ENCODE results near the gene CASP9.
"Not testable (repeated sequence)": the region's sequence is repeated elsewhere in the genome, so short reads cannot be mapped to it uniquely, and the experiment has no call there.

The CASP9 gene

DNA sequence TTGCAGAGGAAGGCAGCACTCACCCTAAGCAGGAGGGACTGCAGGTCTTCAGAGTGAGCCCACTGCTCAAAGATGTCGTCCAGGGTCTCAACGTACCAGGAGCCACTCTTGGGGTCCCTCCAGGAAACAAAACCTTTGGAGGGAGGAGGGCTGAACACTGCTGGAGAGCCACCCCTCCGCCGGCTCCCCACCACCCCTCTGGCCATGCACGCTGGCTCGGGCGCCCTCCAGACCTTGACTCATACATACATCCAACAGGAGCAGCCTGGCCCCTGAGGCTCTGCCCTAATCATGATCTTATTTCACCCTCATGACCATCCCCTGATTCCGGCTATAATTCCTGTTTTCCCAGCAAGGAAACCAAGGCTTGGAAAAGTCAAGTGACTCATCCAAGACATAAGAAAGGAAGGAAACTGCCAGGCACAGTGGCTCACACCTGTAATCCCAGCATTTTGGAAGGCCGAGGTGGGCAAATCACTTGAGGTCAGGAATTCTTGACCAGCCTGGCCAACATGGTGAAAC, 30.1 kb downstream of the CASP9 start:
- no peak for DNase-seq

DNA sequence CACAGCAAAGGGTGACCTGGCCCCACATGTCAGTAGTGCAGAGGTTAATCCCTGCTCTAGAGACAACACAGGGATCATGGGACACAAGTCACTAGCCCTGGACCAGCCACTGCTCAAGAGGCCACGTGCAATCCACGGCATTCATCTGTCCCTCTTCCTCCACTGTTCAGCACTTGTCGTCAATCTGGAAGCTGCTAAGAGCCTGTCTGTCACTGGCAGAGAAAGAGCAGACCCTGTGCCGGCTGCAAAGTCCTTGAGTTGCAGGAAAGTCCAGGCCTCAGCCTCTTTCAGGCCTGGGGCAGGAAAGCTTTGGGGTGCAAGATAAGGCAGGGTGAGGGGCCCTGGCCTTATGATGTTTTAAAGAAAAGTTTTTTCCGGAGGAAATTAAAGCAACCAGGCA, 31.4 kb downstream of the CASP9 start:
- no peak for DNase-seq

DNA sequence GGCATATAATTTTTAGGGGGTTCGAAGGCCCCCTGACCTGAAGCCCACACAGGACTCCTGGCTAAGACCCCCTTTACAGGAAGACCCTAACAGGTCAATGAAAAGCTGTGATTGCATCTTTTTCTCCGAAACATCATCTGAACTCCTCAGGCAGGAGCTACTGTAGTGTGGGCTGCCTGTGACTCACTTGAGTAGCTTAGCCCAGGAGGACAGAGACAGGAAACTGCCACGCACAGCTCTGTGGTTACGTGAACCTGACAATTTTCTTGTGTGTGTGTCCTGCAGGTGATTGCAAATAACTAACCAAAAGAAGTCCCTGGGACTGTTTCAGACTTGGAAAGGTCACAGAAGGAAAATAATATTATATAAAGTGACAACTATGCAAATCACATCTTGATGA, 33.0 kb downstream of the CASP9 start:
- not testable (repeated sequence) for DNase-seq

DNA sequence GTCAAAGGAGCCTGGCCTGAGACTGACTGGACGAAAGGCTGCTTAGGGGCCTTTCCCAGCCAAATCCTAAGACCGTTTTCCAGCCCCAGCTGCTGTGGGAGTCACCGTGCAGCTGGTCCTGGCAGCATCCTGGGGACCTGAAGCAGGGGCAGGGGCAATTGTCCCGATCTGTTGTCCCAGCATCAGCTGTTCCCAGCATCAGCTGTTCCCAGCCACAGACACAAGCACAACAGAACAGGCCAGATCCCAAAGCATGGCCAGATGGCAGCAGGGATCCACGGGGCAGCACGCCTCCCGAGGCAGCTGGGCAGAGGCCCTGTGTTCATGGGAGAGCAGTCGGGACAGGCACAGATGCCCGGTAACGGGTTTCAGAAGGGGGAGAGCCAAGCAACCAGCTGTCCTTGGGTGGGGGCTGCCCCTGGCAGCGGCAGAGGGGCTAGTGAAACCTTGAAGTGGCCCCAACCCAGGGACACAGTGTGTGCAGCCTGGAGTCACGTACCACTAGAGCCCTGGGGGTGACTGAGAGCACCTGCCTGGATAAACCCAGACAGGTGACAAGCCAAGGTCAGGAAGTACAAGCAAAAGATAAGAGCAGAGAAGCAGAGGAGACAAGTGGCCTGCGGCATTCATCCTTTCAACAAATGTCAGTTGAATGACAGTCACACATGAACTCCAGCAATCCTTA, 34.8 kb downstream of the CASP9 start:
- no peak for DNase-seq

DNA sequence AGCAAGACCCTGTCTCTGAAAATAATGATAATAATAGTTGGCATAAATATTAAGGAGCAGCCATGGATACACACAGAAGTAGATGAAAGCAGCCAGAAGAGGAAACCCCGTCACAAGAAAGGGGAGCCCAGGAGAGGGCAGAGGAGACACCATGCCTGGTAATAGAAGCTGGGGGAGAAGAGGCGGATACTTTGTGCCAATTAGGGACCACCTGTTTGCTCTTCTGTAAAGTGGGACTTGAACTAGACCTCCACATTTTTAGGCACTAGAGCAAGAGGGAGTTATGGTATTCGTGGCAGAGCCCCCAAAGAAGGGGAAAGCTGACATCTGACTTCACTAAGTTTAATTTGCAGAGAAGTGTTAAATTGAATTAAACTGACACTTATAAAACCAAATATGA, 35.6 kb downstream of the CASP9 start:
- no peak for DNase-seq

DNA sequence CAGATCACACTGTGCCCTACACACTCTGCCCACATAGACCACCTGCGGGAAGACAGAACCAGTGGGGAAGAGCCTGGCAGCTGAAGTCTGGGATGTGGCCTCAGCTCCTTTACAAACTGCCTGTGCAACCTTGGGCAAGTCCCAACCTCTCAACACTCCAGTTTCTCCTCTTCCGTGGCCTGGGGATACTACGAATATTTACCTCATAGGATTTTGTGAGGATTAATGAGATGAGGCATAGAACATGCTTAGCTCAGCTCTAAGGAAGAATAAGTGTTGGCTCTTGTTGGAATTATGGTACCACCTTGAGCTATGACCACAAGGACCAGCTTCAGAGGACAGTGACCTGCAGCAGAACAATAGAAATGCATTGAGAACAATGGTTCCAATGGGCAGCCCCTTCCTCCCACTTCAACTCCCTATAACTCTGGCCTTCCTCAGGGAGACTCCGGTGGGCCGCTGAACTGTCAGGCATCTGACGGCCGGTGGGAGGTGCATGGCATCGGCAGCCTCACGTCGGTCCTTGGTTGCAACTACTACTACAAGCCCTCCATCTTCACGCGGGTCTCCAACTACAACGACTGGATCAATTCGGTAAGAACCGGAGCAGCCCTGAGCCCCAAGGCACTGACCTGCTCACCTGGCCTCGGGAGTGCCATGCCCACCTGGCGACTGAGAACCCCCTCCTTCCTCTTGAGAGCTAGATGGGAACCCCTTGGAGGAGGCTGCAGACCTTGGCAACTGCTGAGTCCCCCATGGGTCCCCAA, 37.0 kb downstream of the CASP9 start:
- not testable (repeated sequence) for DNase-seq

DNA sequence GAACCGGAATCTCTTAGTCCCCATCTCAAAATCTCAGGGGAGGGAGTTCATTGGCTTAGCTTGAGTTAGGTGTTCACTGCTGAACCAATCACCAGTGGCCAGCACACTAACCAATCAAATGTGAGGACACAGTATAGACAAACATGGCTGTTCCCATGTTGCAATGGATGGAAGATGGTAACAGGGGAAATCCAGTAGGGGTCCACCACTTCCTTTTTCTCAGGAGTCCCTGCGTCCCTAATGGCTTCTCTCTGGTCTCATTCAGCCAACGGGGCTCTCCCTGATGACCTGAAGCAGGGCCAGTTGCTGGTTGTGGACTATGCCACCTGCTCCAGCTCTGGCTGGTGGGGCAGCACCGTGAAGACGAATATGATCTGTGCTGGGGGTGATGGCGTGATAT, 38.4 kb downstream of the CASP9 start:
- DNase-seq = no peak

DNA sequence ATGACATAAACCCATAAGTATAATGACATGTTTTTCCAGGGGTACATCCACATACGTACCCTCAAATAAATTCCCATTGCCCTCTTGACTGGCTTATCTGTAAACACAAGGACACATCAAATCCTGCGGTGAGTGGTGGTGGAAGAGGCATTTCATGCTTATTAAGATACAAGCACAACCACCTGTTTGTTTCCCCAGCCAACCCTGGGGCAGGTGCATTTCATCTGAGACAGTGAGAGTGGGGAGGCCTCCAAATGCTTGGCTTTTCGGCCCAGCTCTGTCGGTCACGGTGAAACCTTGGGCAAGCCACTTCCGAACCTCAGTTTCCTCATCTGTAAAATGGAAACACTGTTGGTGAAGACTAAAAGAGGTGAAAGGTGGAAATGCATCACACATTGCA, 39.6 kb downstream of the CASP9 start:
- DNase-seq = not testable (repeated sequence)

DNA sequence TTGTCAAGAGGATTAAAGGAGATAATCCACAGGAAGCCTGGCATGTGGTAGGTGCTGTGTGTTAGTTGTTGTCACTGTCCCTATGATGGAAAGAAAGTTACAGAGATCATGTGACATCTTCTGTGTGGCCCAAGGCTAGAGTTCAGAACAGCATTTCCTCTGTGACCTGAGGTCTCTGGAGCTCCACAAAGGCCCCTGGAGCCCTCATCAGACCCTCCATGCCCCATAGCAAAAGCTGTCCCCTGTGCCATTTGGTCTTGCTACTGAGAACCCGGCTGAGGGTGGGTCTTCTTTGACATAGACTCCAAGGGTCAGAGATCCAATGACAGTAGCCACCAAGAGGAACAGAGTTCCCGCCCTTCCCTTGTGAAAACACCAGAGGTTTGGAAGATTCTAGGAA, 40.0 kb downstream of the CASP9 start:
- DNase-seq = no peak

DNA sequence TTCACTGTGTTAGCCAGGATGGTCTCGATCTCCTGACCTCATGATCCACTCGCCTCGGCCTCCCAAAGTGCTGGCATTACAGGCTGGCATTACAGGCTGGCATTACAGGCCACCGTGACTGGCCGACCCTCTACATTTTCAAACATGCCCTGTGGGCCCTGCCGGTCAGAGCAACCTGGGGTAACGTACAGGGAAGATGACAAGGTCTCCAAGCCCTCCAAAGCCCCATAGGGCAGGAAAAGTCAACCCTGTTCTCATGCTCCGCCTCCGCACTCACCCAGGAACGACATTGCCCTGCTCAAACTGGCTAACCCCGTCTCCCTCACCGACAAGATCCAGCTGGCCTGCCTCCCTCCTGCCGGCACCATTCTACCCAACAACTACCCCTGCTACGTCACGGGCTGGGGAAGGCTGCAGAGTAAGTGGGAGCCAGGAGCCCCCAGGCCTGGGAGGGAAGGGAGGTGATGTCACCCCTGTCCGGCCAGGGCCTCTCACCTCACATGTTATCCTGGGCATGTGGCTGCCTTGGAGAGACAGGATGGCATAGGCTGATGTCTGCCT, 41.0 kb downstream of the CASP9 start:
- DNase-seq = not testable (repeated sequence)

DNA sequence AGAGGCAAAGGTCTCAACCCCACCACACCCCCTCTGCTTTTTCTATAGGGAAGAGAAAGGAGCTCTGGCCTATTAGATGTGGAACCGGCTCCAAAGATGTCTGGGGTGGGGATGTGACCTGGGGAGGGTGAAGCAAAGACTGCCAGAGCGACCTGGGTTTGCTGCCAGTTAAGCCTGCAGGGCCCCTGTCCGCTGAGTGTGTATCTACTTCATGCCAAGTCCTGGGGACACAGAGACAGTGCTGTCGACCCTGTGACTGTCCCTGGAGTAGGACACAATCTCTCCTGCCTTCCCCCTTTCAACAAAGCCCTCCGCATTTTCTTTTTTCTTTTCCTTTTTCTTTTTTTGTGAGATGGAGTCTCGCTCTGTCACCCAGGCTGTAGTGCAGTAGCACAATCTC, 41.6 kb downstream of the CASP9 start:
- not testable (repeated sequence) for DNase-seq

DNA sequence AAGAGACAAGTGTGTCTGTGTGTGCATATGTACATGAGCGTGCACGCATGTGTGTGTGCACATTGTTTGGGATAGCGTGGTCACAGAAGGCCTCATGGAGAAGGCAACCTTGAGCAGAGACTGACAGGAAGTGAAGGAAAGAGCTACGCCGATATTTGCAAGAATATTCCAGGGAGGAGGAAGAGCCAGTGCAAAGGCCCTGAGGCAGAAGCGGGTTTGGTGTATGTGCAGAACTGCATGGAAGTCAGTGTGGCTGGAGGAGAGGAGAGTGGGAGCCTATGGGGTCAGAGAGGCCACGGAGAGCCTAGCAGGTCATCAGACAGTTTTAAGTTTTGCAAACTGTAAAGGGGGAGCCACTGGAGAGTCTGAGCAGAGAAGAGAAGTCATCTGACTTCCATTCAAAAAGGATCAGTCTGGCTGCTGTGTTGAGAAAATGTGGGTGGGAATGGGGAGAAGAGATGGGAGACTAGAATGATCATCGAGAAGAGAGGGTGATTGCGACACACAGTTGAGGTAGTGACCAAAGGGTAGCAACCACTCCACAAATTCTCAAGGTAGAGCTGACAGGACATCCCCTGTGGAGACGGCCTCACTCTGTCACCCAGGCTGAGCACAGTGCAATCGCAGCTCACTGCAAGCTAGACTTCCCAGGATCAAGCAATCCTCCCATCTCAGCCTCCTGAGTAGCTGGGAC, 44.2 kb downstream of the CASP9 start:
- no peak for DNase-seq

DNA sequence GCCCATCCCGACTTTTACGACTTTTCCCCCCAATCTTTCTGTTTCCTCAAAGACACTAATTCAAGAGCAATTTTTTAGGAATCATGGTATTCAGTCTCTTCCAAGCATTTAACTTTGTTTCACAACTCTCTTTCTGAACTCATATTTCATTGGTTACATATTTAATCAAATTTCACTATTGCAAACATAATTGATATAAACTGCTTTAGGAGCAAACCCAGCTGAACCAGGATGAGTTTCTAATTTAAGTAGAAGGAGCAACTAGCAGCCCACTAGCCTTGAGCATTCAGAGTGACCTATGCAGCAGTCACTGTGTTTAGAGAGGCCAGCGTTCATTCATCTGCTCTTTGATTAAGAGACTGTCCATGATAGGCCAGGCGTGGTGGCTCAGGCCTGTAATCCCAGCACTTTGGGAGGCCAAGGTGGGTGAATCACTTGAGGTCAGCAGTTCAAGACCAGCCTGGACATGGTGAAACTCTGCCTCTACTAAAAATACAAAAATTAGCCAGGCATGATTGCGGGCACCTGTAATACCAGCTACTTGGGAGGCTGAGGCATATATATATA, 46.3 kb downstream of the CASP9 start:
- DNase-seq = no peak

DNA sequence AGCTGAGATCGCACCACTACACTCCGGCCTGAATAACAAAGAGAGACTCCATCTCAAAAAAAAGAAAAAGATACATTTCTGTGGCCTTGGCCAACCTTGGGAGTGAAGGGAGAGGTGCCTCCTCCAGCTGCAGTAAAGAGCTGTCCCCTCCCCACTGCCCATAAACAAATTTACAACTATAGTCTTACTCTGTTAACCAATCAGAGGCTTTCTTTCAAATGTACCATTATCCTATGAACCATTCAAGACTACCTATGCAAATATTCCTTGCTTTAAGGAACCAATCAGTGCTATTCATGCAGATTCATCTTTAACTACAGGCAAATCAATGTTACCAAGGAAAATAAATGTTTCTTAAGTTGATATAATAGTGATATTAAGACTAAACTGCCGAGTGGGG, 47.1 kb downstream of the CASP9 start:
- no peak for DNase-seq

DNA sequence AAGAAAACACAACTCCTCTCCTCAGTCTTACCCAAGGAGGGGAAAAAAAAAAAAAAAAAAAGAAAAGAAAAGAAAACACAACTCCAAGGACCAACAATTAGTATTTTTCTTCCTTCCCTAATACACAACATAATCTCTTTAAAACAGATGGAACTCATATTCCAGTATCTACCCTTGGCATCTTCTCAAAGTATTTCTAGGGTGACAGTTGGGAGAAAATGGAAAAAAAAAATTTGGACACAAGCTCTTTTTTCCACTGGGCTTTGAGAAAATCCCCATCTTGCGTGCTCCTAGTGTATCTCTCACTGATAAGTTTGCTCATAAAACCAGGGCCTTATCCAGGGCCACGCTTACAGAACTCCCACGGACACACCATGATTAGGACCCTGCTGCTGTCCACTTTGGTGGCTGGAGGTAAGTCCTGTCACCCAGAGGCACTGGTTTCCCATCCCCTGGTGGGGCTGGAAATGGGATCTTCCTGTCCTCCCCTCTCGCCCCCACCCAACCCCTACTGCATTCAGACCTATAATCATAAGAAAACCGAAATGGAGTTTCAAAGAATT, 48.2 kb downstream of the CASP9 start, which contains the start of gene CELA2B:
CELA2B (plus strand) TSS at position 353 of the 563 bp plus-strand sequence; CDS start at position 375, 22 bp downstream.
- no peak for DNase-seq

DNA sequence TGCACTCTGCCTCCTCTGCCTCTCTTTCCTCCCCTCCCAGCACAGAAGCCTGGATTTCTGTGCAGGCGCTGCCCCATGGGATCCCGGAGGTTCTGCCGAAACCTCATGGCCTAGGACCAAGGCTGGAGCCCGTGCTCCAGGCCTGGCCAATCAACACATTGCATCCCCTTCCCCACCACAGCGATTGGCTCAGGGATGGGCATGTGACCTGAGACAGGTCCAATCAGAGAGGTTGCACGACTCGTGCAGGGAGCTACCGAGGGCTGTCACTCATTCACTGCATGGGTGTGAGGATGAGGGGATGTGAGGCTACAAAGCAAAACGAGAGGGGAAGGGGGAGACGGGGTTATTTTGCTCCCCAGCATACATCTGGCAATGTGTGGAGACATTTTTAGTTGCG, 51.4 kb downstream of the CASP9 start:
- no peak for DNase-seq

DNA sequence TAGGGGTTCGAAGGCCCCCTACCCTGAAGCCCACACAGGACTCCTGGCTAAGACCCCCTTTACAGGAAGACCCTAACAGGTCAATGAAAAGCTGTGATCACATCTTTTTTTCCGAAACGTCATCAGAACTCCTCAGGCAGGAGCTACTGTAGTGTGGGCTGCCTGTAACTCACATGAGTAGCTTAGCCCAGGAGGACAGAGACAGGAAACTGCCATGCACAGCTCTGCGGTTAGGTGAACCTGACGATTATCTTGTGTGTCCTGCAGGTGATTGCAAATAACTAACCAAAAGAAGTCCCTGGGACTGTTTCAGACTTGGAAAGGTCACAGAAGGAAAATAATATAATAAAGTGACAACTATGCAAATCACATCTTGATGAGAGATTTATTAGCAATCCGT, 52.3 kb downstream of the CASP9 start:
- not testable (repeated sequence) for DNase-seq

DNA sequence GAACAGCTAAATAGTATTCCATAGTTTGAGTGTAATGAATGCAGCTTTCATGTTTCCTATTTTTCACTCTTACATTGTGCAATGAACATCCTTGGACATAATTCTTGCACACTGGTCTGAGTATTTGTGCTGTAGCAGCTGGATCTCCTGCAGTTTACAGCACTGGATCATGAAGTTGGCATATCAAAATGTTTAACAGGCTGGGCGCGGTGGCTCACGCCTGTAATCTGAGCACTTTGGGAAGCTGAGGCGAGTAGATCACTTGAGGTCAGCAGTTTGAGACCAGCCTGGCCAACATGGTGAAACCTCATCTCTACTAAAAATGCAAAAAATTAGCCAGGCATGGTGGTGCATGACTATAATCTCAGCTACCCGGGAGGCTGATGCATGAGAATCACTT, 52.9 kb downstream of the CASP9 start:
- DNase-seq = not testable (repeated sequence)

DNA sequence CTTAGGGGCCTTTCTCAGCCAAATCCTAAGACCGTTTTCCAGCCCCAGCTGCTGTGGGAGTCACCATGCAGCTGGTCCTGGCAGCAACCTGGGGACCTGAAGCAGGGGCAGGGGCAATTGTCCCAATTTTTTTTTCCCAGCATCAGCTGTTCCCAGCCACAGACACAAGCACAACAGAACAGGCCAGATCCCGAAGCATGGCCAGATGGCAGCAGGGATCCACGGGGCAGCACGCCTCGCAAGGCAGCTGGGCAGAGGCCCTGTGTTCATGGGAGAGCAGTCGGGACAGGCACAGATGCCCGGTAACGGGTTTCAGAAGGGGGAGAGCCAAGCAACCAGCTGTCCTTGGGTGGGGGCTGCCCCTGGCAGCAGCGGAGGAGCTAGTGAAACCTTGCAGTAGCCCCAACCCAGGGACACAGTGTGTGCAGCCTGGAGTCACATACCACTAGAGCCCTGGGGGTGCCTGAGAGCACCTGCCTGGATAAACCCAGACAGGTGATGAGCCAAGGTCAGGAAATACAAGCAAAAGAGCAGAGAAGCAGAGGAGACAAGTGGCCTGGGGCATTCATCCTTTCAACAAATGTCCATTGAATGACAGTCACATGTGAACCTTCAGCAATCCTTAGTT, 54.1 kb downstream of the CASP9 start:
- not testable (repeated sequence) for DNase-seq

DNA sequence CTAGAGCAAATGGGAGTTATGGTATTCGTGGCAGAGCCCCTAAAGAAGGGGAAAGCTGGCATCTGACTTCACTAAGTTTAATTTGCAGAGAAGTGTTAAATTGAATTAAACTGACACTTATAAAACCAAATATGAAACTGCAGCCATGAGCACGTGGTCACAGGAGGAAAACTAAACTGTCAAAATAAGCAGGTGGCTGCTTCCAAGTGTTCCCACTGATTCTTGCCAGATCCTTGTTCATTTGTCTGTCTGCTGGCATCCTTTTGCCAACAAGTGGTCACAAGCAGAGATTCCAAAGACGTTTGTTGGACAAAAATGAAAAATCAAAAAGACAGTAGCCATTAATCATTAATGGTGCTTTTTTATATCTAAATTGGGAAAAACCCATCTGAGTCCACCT, 54.7 kb downstream of the CASP9 start:
- no peak for DNase-seq

DNA sequence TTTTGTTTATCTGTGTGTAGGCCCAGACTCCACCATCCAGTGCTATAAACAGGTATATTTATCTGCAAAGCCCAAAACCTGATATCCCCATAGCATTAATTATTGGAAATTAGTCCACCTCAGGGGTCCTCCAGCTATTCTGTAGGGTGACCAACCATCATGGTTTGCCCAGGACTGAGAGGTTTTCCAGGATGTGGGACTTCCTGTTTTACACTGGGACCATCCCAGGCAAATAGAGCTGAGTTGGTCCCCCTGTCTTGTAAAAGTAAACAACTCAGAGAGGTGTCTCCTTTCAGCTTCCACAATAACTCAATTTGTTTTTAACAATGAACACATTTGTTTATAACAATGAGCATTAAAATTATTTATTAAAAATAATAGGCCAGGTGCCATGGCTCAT, 55.9 kb downstream of the CASP9 start:
- no peak for DNase-seq

Measured in stimulated activated CD4-positive, alpha-beta T cell treated with anti-CD3 and anti-CD28 coated beads, Interleukin-2, amount 100 ng/mL, for 24 hours (primary cell).